Pulmonary artery endothelial cell (primary cell): ENCODE measurements around the gene CFAP20DC. TPM values are rescaled to one million over a fixed set of nuclear protein-coding genes. Genes with fewer than 3 reads are reported as not detected.
"Not testable (repeated sequence)": the region's sequence is repeated elsewhere in the genome, so short reads cannot be mapped to it uniquely, and the experiment has no call there.

Source experiments
- DNase-seq: peaks from one replicate; pipeline ENCODE4 v3.0.0-alpha.2; 2011; ENCODE audit warnings: low read depth, low spot score
- total RNA-seq: library from RNA; depleted of rRNA; stranded (reverse); fragments of >200 nt; gene quantifications from 2 replicates; pipeline ENCODE4 v1.2.3, GENCODE V29; 2014

Gene CFAP20DC
- total RNA-seq, 1 donor from 2014 or later, result 1.1 TPM

DNA sequence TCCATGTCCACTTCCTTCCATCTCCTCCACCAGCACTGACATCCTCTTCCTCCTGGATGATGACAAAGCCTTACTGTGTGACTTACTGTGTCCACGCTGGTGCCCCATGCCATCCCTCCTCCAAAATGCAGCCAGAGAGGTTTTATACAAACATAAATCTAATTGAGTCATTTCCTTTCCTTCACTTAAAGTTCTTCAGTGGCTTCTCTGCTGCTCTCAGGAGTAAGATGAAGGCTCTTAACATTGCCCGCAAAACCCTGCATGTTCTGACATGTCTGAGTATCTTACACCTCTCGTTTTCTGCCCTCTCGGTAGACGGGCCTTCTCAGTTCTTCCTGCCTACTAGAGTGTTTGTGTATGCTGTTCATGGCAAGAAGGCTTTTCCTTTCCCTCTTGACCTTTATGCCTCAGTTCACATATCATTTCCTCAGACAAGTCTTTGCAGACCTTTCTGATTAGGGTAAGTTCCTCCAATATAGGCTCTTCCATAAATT lies 175.5 kb downstream of the CFAP20DC start:
- DNase-seq, result no peak

DNA sequence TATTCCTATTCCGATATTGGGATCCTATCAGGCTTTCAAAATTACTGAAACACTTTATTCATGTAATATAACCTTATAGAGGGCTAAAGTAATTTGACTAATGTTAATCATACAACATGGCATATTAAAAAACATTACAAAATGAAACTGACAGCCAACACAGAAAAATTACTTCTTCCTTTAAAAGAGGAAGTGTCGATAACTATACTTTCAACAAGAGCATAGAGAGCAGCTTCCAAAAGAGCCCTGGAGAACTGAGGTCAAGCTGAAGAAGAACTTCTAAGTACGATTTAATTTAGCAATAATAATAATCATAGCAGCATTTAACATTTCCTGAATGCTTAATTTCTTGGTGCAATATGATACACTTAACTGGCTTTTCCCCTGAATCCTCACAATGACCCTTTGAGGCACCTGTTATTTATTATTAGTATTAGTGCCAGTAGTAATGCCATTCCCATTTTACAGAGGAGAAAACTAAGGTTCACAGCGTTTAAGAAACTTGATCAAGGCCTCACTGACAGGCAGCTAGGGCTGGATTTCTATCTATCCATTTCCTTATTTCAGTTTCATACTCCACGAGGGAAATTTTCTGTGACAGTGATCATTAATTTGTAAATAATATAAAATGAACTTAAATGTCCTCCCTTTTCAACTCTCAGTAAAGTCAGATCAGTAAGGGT lies 181.6 kb downstream of the CFAP20DC start:
- no peak for DNase-seq

DNA sequence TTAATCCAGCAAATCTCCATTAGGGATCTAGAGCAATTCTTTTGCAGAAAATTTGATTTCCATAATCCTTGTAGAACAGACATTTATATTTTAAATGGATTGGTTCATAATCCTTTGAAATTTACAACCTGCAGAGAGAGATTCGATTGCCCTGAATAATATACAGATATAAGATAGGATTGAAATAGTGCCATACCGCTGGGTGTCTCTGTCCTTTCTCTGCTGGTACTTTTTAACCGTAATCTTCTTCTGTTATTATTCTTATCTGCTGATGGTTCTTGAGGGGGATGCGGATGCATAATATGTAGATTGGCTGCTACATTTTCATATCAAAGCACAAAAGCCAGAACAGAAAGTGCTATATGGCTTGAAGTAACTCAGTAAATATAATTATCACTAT lies 182.2 kb downstream of the CFAP20DC start:
- no peak for DNase-seq

DNA sequence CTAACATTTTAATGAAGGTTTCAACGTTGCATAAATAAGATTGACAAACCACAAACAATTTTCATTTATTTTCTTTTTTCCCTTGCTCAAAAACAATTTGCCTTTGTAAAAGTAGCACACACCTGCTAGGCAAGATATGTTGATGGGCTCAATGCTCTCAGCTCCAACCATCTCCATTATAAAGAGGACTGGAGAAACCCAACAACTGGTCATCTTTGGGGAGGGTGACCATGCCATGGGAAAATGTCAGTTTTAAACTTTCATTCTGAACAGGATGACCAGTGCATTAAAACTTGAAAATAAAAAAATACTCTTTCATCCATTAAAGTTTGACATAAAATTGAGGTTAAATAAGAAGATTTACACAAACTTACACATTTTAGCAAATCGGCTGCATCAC lies 183.7 kb downstream of the CFAP20DC start:
- DNase-seq, result no peak

DNA sequence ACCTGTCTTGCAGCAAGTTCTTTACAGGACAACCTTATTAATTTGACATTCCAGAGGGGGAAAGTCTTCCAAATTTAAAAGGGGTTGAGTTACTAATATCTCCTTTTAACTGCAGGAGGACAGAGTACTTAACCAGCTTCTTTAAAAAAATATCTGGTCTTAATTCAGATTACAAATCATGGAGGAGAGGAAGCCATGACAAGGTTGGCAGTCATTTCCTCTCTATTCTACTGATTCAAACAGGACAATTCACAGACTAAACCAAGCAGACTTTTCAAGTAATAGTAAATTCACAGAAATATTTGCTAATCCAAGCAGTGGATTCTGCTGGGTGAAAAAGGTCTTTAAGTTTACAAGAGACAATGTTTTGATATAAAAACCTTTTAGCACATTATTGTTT lies 185.3 kb downstream of the CFAP20DC start:
- no peak for DNase-seq

DNA sequence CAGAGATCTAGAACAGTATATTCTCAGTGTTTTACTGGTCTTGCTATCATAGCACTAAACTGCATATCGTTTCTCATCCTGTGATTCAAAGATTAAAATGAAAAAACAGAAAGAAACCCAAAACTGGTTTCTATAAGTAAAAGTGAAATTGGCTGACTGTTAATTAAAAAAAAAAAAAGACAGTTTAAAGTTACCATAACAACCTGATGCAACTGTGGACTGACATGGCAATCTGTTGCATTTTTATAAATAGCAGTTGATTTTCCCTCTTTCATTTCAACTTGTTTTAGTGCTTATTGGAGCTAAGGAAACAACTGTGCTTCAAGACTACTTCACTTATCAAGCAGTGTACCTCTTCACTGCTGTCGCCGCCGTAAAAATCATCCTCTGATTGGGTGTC lies 186.6 kb downstream of the CFAP20DC start:
- DNase-seq, result no peak

DNA sequence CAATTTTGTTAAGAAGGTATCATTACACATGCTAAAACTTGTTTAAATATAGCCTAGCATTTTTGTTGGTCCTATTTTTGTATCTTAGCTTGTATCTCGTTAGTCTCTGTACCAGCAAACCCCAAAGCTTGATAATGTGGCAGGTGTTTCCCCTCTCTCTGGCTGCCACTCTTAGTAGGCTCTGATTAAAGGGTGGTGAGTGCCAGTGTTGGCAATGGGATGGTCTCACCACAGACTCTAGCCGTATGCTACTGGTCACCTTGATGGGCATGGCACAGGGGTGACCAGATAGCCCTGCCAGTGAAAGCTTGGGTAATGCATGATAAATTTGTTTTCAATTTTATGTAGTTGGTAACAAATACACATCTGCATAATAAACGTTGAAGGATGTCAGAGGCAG lies 188.3 kb downstream of the CFAP20DC start:
- no peak for DNase-seq

DNA sequence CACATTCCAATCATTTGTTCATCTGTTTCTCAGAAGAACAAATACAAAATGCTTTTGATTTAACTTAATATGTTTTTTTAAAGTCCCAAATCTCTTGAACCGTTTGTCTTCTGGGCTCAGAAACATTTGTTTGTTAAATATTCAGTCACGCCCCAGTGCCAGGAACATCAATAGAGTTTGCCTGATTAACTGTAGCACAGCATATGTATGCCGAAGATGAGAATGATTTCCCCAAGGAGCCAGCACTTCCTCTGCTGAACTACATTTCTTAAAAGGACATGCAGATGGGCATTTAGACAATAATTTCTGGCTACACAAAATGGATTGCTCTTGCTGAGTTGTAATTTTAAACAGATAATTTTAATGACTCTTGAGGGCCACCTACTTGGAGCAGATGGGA lies 191.7 kb downstream of the CFAP20DC start:
- no peak for DNase-seq

DNA sequence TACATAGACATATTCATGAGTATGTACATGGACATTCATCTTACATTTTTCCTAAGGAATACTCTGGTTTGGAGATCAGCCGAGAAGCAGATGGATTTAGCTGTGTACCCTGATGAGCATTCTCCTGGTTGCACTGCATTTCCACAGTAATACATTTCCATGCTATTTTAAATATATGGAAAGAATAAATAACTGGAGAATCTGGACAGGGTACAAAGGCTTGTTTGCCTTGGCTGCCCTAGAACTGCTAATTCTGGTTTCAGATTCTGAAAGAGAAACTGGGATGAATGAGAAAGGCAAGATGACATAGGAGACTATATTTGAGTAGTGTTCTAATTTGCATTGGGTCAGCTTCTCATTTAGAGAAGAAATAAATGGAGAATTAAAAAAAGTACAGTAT lies 192.4 kb downstream of the CFAP20DC start:
- DNase-seq, result no peak

DNA sequence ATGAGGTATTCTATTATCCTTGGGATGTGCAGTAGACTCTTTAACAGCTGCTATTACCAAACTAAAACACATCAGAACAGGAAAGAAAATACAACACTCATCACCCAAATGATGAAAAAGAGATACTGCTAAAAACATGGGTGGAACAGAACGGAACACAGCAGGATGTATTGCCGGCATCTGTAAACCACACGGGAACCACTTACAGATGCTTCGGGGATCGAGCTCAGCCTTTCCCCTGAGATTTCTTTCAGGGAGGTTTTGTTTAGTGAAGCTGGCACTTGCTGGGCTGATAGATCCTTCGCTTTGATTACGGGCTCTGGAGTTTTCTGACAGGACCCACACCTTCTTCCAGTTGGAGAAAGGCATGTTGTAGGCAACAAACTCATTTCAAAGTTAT lies 201.0 kb downstream of the CFAP20DC start:
- DNase-seq, result no peak

DNA sequence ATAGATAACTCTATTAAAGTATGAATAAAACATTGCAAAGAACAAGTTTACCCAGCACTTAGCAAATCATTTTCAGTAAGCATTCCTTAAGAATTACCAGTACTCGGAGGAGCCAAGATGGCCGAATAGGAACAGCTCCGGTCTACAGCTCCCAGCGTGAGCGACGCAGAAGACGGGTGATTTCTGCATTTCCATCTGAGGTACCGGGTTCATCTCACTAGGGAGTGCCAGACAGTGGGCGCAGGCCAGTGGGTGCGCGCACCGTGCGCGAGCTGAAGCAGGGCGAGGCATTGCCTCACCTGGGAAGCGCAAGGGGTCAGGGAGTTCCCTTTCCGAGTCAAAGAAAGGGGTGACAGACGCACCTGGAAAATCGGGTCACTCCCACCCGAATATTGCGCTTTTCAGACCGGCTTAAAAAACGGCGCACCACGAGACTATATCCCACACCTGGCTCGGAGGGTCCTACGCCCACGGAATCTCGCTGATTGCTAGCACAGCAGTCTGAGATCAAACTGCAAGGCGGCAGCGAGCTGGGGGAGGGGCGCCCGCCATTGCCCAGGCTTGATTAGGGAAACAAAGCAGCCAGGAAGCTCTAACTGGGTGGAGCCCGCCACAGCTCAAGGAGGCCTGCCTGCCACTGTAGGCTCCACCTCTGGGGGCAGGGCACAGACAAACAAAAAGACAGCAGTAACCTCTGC lies 207.6 kb downstream of the CFAP20DC start:
- DNase-seq, result not testable (repeated sequence)

DNA sequence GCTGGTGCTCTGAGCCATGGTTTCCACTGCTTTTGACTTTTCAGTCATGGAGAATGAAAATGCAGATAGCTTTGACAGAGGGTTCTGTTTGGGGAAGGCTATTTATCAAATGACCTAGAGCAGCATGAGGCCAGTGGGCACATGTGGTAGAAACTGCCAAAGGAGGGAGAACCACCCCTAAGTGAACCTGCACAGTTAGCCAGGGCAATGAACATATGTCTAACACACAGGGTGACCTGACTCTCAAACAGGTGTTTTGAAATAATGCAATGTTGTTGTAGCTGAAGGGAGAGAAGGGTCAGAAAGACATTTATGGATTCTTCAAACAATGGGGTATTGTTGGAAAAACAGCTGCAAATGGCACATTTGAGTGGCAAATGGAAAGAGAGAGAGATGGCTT lies 208.9 kb downstream of the CFAP20DC start:
- no peak for DNase-seq

DNA sequence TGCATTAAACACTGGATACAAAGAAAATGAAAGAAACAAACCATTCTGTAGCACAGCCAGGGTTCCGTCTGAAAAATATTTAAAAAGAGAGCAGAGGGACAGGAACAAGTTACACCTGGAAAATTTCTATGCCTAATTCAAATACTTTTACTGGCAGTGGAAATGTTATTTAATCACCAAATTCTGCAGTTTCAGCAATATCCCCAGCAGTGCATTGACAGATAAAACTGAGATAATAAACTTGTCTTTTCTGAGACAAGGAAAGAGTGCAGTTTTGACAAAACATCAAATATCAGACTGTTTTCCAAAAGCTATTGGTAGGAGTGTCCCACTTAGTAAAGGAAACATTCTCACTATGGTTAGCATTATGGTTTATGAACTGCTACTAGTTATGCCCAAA lies 209.9 kb downstream of the CFAP20DC start:
- DNase-seq, result no peak

DNA sequence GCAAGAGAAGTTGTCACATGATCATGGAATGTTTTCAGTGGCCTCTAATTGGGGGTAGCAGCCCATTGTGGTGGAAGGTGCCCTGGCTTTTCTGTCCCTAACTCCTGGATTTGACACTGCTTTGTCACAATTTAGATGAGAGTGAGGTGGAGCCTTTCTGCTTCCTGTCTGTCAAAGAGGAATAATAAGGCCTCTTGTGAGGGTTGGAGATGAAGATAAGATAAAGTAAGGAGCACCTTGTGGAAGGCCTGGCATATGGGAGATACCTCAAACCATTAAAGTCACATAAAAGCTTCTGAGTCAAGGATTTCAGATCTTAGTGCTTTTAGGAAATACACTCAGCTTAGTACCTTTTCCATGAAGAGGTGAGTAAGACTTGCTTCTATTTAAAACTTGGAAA lies 210.6 kb downstream of the CFAP20DC start:
- no peak for DNase-seq

DNA sequence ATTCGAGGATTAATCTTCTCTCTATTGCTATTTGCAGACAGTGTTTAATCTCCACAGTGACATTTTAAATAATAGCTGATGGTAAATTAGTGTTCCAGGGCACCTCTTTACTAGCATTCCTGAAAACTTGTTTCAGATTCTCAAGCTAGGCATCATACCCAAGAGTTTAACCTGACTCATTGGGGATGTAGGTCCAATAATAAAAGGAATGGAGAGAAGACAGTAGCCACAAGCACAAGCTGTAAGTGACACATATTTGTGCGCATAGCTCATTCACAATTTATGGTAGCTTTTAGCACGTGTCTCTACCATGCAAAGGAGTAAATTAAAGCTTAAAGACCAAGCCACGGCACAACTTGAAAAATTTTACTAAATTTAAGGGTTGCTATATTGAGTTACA lies 212.0 kb downstream of the CFAP20DC start:
- no peak for DNase-seq

DNA sequence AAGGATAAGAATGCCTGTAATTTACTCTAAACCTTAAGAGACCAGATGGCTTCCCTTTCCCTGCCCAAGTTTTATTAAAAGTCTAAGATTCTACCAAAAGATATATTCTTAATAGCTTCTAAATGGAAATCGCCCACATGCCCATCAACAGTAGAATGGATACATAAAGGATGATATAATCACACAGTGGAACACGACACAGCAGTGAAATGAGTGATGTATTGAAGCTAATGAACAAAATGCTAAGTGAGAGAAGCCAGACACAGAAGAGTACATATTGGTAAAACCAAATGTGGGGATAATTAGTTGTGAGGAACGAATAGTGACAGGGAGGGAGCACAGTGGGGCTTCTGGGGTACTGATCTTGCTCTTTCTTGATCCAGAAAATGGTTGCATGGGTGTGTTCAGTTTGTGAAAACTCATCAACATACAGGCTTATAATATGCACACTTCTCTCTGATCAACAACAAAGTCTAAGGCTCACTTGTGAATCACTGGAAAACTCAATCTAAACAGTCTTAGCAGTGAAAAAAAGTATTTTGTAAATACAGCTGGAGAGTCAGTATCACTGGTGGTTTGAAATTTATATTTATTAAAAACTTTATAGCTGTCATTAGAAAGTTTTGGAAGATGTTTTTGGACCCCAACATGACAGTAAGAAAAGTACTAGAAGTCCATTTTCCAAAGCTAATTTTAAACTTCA lies 212.5 kb downstream of the CFAP20DC start:
- DNase-seq, result no peak

DNA sequence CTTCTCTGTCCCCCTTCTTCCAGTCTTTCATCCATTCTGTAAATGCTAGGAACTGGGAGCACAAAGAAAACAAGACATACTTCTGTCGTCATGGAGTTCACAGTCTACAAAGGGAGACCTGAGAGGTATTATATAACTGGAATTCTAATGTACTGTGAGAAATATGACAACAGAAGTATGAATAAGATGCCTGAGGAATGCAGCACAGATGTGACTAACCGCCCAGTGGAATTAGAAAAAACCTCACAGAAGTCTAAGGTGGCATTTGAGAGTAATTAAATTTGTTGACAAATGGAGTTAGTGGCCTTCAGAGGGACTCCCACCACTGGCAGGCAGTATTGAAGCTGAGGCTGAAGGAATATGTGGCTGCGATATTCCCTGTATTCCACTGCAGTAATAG lies 214.7 kb downstream of the CFAP20DC start:
- DNase-seq, result no peak

DNA sequence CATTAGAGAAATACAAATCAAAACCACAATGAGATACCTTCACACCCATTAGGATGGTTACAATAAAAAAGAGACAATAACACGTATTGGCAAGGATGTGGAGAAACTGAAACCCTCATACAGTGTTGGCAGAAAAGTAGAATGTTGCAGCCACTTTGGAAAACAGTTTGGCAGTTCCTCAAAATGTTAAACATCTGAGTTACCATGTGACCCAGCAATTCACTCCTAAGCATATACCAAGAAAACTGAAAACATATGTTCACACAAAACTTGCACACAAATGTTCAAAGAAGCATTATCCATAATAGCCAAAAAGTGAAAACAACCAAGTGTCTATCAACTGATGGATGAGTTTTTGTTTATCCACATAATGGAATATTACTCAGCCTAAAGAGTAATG lies 216.3 kb downstream of the CFAP20DC start:
- no peak for DNase-seq

DNA sequence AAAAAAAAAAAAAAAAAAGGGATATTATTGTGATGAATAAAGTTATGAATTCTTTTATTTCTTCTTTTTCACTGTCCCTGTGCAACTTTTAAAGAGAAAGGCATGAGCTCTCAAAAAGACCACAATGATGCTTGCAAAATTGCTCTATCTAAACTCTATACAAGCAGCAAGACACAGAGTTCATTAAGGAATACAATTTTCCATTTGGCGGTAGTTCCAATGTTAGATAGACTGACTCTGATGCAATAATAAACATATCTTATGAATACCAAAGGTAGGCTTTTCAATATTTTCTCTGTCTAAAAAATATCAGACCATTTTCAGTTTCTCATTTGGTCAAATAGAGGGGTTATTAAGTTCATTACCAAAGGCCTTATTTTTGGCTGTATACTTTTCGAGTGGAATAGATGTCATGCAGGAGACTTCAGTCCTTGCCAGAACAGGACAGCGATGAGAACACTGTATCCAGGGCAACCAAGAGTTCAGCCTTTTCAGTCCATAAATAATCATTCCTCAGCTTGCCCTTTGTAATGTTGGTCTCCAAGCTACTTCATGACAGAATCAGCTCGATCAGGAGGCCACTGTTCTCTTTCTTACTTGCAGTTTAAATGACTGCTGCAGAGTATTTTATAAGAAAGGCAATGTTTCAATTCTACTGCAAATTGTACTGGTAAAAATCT lies 220.4 kb downstream of the CFAP20DC start:
- no peak for DNase-seq

DNA sequence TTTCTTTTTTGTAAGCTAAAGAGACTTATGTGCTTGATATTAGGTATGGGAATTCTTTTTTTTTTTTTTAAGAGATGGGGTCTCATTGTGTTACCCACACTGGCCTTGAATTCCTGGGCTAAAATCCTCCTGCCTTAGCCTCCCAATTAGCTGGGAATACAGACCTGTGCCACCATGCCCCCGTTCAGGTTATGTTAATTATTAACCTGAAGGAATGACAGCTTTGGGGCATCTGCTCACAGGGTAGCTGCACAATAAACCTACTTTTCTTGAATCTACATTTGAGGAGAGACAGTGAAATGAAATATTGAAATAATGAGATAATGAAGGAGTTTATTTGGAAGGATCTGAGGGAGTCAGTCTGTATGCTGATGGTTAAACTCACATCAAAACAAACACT lies 225.0 kb downstream of the CFAP20DC start:
- no peak for DNase-seq

DNA sequence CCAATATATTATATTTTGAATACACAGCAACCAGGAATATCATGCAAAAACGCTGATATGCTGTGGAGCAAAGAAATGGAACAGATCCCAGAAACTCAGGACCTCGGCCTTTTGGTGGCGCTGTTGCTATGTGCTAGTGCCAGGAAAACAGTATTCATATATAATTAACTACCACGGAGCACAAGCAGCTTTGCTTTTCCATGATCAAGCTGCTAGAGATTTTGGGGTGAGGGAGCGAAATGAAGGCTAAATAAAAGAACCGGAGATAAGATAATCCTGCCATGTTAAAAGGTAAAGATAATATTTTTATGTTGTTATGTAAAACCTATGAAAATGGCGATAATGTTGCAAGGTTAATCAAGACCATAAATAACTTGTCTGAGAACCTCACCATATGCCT lies 225.5 kb downstream of the CFAP20DC start:
- peak; percentile 15 for DNase-seq
